Panc1 (cell line): ENCODE measurements around the gene ARFRP1. TPM values are rescaled to one million over a fixed set of nuclear protein-coding genes. Genes with fewer than 3 reads are reported as not detected.

Experiments used
- ATAC-seq: fragments of 200-7000 bp; cut with Tn5 transposase; 2 replicates; pipeline ENCODE4 v1.9.1; 2020; ENCODE audit warnings: mild to moderate bottlenecking, moderate library complexity
- BruUV-seq: library from RNA; stranded (reverse); fragments of 400-500 nt; replicated peaks from 2 replicates; lab custom pipeline; 2021; lab: Mats Ljungman, UMichigan
- CTCF ChIA-PET: fragments of 300-600 bp; sonication (Branson Sonifier 250); formaldehyde crosslinking; loops from one replicate; lab custom pipeline; 2022; ENCODE audit warnings: antibody characterized with exemption; lab: Charles Lee
- POLR2A ChIA-PET: fragments of 300-600 bp; sonication (Branson Sonifier 250); formaldehyde crosslinking; loops from one replicate; lab custom pipeline; 2022; ENCODE audit warnings: antibody characterized with exemption; lab: Charles Lee
- DNase-seq: peaks from one replicate; pipeline ENCODE4 v3.0.0-alpha.2; 2010; ENCODE audit warnings: low read depth, low spot score
- H3K27ac ChIP-seq: 2 replicates; pipeline ENCODE4 v1.5.1; 2011; ENCODE audit warnings: mild to moderate bottlenecking, low read length, inconsistent platforms
- H3K27me3 ChIP-seq: fragments of 200-500 bp; sonication (Bioruptor generic); 2 replicates; pipeline ENCODE4 v1.6.0; 2014; ENCODE audit warnings: low read length, inconsistent platforms; ENCODE audit not compliant: control insufficient read depth, insufficient read depth
- H3K36me3 ChIP-seq: fragments of 200-500 bp; sonication (Bioruptor generic); 2 replicates; pipeline ENCODE4 v1.5.1; 2014; ENCODE audit warnings: inconsistent platforms, mild to moderate bottlenecking, low read length, moderate library complexity; ENCODE audit not compliant: control insufficient read depth, insufficient read depth
- H3K4me1 ChIP-seq: 2 replicates; pipeline ENCODE4 v1.5.1; 2011; ENCODE audit warnings: inconsistent platforms, mild to moderate bottlenecking, low read length, moderate library complexity; ENCODE audit not compliant: control insufficient read depth, insufficient read depth
- H3K4me3 ChIP-seq, 2 experiments: 2 replicates each; pipeline ENCODE4 v1.5.1; 2011 to 2012; ENCODE audit warnings: low read depth in 2 of 2, low read length in 2 of 2, mild to moderate bottlenecking in 2 of 2, inconsistent platforms in 1 of 2, moderate library complexity in 1 of 2
- H3K9me3 ChIP-seq: fragments of 200-500 bp; sonication (Bioruptor generic); 2 replicates; pipeline ENCODE4 v1.5.1; 2014; ENCODE audit warnings: low read depth, mild to moderate bottlenecking, inconsistent platforms, low read length, moderate library complexity; ENCODE audit not compliant: control insufficient read depth, insufficient read depth
- POLR2AphosphoS5 ChIP-seq: IDR thresholded peaks from 2 replicates; pipeline ENCODE4 v1.6.1; 2012; ENCODE audit warnings: mild to moderate bottlenecking, low read depth, low read length, moderate library complexity
- SIN3A ChIP-seq: IDR thresholded peaks from 2 replicates; pipeline ENCODE4 v1.6.1; 2012; ENCODE audit warnings: low read depth, mild to moderate bottlenecking, low read length, moderate library complexity, borderline replicate concordance; ENCODE audit not compliant: insufficient read depth
- TCF7L2 ChIP-seq: IDR thresholded peaks from 2 replicates; pipeline ENCODE4 v1.6.1; 2011; ENCODE audit warnings: mild to moderate bottlenecking, low read depth, low read length, inconsistent platforms
- in situ Hi-C: cut with HindIII; loops from 2 replicates; pipeline ENCODE4 v1.10.0; 2016; ENCODE audit warnings: low sequenced_read_pairs, low pct_unique_long_range_greater_than_20kb
- intact Hi-C: fragments of 100-400 bp; cut with micrococcal nuclease; formaldehyde crosslinking; loops from one replicate; pipeline ENCODE4 v1.10.0; 2022; ENCODE audit not compliant: unreplicated experiment
- total RNA-seq: library from RNA; stranded (reverse); gene quantifications from one replicate; pipeline ENCODE4 v1.2.1, GENCODE V29; 2021; ENCODE audit not compliant: unreplicated experiment
- TF ChIP-seq, protein P1 (sequence below), 2 experiments: IDR thresholded peaks; 2 replicates each; pipeline ENCODE4 v1.6.1; 2011 to 2012; ENCODE audit warnings: low read depth in 2 of 2, control low read depth in 1 of 2, low read length in 1 of 2, mild to moderate bottlenecking in 1 of 2, moderate library complexity in 1 of 2; ENCODE audit not compliant: insufficient read depth in 1 of 2
- TF ChIP-seq, protein P2 (sequence below): fragments of 450-650 bp; IDR thresholded peaks from 2 replicates; pipeline ENCODE4 v1.5.1; 2017; ENCODE audit warnings: mild to moderate bottlenecking

Gene ARFRP1
- total RNA-seq, 1 experiment from 2014 or later: 57.9 TPM

DNA sequence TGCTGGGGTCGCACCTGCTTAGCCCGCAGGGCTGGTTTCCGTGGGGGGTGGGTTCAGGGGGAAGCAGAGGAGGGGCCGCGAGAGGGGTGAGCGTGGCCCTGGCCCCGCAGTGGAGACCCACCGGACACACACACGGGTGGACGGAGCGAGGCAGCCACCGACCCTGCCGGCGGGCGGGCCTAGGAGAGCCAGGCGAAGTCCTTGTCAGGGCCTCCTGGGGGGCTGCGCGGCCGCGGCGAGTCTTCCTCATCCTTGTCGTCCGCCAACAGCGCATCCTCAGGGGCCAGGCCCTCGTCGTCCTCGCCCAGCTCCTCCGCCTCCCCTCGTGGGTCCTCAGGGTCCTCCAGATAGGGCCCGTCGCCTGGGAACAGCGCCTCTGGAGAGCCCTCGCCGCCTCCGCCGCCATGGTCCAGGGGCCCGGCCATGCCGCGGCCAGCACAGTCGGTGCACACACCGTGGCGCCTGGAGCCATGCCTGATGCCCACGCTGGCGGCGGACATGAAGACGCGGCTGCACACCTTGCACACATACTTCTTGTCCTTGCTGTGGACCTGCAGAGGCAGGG lies 39.1 kb upstream of the ARFRP1 start:
- H3K27me3 ChIP-seq: no peaks in the 10 kb centered on the region
- no peak overlapping the region for H3K27ac ChIP-seq
- no peak for TF ChIP-seq POLR2AphosphoS5
- TF ChIP-seq SIN3A: no peak
- TF ChIP-seq, protein P1, sequence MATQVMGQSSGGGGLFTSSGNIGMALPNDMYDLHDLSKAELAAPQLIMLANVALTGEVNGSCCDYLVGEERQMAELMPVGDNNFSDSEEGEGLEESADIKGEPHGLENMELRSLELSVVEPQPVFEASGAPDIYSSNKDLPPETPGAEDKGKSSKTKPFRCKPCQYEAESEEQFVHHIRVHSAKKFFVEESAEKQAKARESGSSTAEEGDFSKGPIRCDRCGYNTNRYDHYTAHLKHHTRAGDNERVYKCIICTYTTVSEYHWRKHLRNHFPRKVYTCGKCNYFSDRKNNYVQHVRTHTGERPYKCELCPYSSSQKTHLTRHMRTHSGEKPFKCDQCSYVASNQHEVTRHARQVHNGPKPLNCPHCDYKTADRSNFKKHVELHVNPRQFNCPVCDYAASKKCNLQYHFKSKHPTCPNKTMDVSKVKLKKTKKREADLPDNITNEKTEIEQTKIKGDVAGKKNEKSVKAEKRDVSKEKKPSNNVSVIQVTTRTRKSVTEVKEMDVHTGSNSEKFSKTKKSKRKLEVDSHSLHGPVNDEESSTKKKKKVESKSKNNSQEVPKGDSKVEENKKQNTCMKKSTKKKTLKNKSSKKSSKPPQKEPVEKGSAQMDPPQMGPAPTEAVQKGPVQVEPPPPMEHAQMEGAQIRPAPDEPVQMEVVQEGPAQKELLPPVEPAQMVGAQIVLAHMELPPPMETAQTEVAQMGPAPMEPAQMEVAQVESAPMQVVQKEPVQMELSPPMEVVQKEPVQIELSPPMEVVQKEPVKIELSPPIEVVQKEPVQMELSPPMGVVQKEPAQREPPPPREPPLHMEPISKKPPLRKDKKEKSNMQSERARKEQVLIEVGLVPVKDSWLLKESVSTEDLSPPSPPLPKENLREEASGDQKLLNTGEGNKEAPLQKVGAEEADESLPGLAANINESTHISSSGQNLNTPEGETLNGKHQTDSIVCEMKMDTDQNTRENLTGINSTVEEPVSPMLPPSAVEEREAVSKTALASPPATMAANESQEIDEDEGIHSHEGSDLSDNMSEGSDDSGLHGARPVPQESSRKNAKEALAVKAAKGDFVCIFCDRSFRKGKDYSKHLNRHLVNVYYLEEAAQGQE (IDR thresholded peaks at IDR 0.05; ENCODE audit: insufficient read depth in 1 of 2, low read depth in 2 of 2, low read length in 1 of 2): no peak
- TF ChIP-seq TCF7L2: no peak
- TF ChIP-seq, protein P2, sequence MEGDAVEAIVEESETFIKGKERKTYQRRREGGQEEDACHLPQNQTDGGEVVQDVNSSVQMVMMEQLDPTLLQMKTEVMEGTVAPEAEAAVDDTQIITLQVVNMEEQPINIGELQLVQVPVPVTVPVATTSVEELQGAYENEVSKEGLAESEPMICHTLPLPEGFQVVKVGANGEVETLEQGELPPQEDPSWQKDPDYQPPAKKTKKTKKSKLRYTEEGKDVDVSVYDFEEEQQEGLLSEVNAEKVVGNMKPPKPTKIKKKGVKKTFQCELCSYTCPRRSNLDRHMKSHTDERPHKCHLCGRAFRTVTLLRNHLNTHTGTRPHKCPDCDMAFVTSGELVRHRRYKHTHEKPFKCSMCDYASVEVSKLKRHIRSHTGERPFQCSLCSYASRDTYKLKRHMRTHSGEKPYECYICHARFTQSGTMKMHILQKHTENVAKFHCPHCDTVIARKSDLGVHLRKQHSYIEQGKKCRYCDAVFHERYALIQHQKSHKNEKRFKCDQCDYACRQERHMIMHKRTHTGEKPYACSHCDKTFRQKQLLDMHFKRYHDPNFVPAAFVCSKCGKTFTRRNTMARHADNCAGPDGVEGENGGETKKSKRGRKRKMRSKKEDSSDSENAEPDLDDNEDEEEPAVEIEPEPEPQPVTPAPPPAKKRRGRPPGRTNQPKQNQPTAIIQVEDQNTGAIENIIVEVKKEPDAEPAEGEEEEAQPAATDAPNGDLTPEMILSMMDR: no peak
- intact Hi-C loops: no loop called here
- no TSS peak for BruUV-seq
- H3K4me3 ChIP-seq: no peak overlapping the region
- no peak for DNase-seq
- ChIA-PET CTCF (no interaction called here), POLR2A (no interaction called here)
- H3K4me1 ChIP-seq: peaks cover 6% of the 10 kb centered on the region
- no peaks in the 10 kb centered on the region; the same call in 1 of the 2 replicates for H3K36me3 ChIP-seq
- in situ Hi-C loops: no loop called here
- no peaks in the 10 kb centered on the region for H3K9me3 ChIP-seq
- no peak for ATAC-seq

DNA sequence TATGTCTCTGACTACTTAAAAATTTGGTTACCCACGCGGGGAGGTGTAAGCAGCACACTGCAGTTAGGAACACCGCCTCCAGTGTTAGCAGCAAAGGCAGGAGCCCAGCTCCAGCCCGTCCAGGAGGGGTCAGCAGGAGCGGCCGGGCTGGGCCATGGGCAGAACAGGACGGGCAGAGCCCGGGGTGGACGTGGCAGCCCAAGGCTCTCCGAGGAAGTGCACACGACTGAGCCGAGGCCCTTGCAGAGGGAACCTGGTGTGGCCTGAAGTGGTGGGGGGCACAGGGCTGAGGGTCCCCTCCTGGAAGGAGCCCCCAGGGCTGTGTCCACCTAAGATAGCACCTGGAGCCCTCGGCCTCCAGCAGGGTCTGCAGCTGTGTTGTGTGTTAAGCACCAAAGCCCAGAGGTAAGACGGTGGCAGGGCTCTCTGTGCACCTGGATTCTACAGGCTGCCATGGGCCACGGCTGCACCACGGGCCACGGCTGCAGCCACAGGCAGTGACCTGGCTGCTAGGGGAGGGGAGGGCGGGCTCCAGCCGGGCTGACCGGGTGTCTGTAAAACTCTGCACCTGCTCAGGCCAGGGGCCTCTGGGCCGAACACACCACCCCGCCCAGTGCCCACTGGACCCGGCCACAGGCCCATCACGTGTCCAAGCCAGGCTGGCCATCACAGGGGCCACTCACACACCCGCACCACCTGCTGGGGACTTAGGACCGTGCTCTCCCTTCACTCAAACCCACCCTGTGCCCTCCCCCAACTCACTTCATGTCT lies 38.4 kb upstream of the ARFRP1 start:
- no peaks in the 10 kb centered on the region; the same call in 1 of the 2 replicates for H3K36me3 ChIP-seq
- no peaks in the 10 kb centered on the region for H3K27me3 ChIP-seq
- no peaks in the 10 kb centered on the region for H3K9me3 ChIP-seq
- BruUV-seq: no TSS peak
- POLR2A ChIA-PET: no interaction called here
- ATAC-seq (no peak), DNase-seq (no peak)
- TF ChIP-seq, protein P1 (IDR thresholded peaks at IDR 0.05; ENCODE audit: insufficient read depth in 1 of 2, low read depth in 2 of 2, low read length in 1 of 2): no peak
- TF ChIP-seq, protein P2: no peak
- no peak for TF ChIP-seq POLR2AphosphoS5
- TF ChIP-seq SIN3A: no peak
- no peak for TF ChIP-seq TCF7L2
- CTCF ChIA-PET: no interaction called here
- H3K4me1 ChIP-seq: peaks cover 13% of the 10 kb centered on the region
- H3K27ac ChIP-seq: no peak overlapping the region
- in situ Hi-C loops (no loop called here), intact Hi-C loops (no loop called here)
- H3K4me3 ChIP-seq: no peak overlapping the region
